ENCODE measurements around the gene GRIN2C. TPM values are rescaled to one million over a fixed set of nuclear protein-coding genes. Genes with fewer than 3 reads are reported as not detected.

GRIN2C gene
- total RNA-seq, 1 experiment from 2014 or later = 0.44 TPM

GRCh38 chr17:74797824-74798223 is 61.9 kb downstream of the GRIN2C start:
- Mint-ChIP-seq H3K27ac (no peak overlapping the region), H3K36me3 (ENCODE audit: insufficient read depth in 1 of 3, low read depth in 3 of 3) (peaks cover 12 to 54% (median 44%) of the 10 kb centered on the region in 3 experiments; a peak in 6 of 7 replicates), H3K27me3 (ENCODE audit: low read depth) (no peaks in the 10 kb centered on the region), H3K4me1 (no peaks in the 10 kb centered on the region), H3K4me3 (no peak overlapping the region), H3K9me3 (no peaks in the 10 kb centered on the region)
- Histone ChIP-seq H3K79me2 (ENCODE audit: insufficient read depth, low read length) (no peaks in the 10 kb centered on the region), H3K9me3 (ENCODE audit: control insufficient read depth, low read depth, low read length) (no peaks in the 10 kb centered on the region), H3K4me1 (ENCODE audit: insufficient read depth, low read length) (no peaks in the 10 kb centered on the region), H3K79me1 (ENCODE audit: insufficient read depth, low read depth, low read length, poor library complexity, severe bottlenecking) (no peaks in the 10 kb centered on the region), H4K5ac (ENCODE audit: insufficient read length, low read depth, low read length) (no peak overlapping the region), H4K20me1 (ENCODE audit: control insufficient read depth, insufficient read depth, insufficient read length) (no peaks in the 10 kb centered on the region), H3K18ac (ENCODE audit: insufficient read length, low read depth, low read length) (no peak overlapping the region), H3K27ac (ENCODE audit: insufficient read length, low read depth, low read length) (no peak overlapping the region), H2BK12ac (ENCODE audit: insufficient read length, low read depth, low read length) (no peak overlapping the region), H2BK120ac (ENCODE audit: low read depth, low read length, poor library complexity, severe bottlenecking) (no peak overlapping the region), H3K4me2 (ENCODE audit: insufficient read depth, insufficient read length, low read length) (no peak overlapping the region), H3K4ac (ENCODE audit: low read depth, low read length) (no peak overlapping the region), H2AFZ (ENCODE audit: low read length) (no peak overlapping the region), H4K91ac (ENCODE audit: insufficient read length, low read depth, low read length) (no peak overlapping the region), H2BK5ac (ENCODE audit: insufficient read length, low read length) (no peak overlapping the region), H2BK20ac (ENCODE audit: low read depth, low read length, poor library complexity, severe bottlenecking) (no peak overlapping the region), H3K23ac (ENCODE audit: insufficient read length, low read depth, low read length) (no peak overlapping the region), H2BK15ac (ENCODE audit: low read depth, low read length) (no peak overlapping the region), H3K23me2 (ENCODE audit: insufficient read length, low read depth, low read length, poor library complexity, severe bottlenecking) (no peaks in the 10 kb centered on the region), H3K27me3 (ENCODE audit: insufficient read depth, low read length) (no peaks in the 10 kb centered on the region), H3T11ph (ENCODE audit: low read length) (no peak overlapping the region), H3K9ac (ENCODE audit: extremely low read depth, insufficient read length, low read length) (no peak overlapping the region), H2AK5ac (ENCODE audit: insufficient read length, low read length) (no peak overlapping the region), H3K14ac (ENCODE audit: insufficient read depth, low read length) (no peak overlapping the region), H3K56ac (ENCODE audit: insufficient read length, low read depth, low read length) (no peak overlapping the region), H4K8ac (replicated peaks; ENCODE audit: insufficient read length, low read depth, low read length) (no peak overlapping the region)
- WGBS (ENCODE audit: extremely low coverage, insufficient read length, low lambda C conversion rate) = no CpG with 5 or more reads among the region's 4 CpGs
- TF ChIP-seq CTCF (conservative IDR thresholded peaks at IDR 0.05) = no peak
- DNase-seq = no peak

Measured in H9 (cell line).